ENCODE measurements around the gene FGGY.

Gene FGGY

GRCh38 chr1:59433440-59433813, 136.5 kb downstream of the FGGY start:
- no peak for TF ChIP-seq CTCF (IDR thresholded peaks at IDR 0.05; ENCODE audit: low read length, missing control alignments)
- no peak overlapping the region for H3K4me3 ChIP-seq (replicated peaks; ENCODE audit: low read depth, low read length)
- DNase-seq (ENCODE audit: low read depth): no peak

- no peak for TF ChIP-seq CTCF (IDR thresholded peaks at IDR 0.05; ENCODE audit: low read length, missing control alignments)
- no peak for DNase-seq (ENCODE audit: low read depth)
- H3K4me3 ChIP-seq (replicated peaks; ENCODE audit: low read depth, low read length): no peak overlapping the region
These were observed 137.4 kb downstream of the FGGY start for GRCh38 chr1:59434336-59434735.

GRCh38 chr1:59436637-59437036, 139.7 kb downstream of the FGGY start:
- no peak for DNase-seq (ENCODE audit: low read depth)
- no peak for TF ChIP-seq CTCF (IDR thresholded peaks at IDR 0.05; ENCODE audit: low read length, missing control alignments)
- no peak overlapping the region for H3K4me3 ChIP-seq (replicated peaks; ENCODE audit: low read depth, low read length)

- no peak for DNase-seq (ENCODE audit: low read depth)
- H3K4me3 ChIP-seq (replicated peaks; ENCODE audit: low read depth, low read length): no peak overlapping the region
- no peak for TF ChIP-seq CTCF (IDR thresholded peaks at IDR 0.05; ENCODE audit: low read length, missing control alignments)
These were observed 141.2 kb downstream of the FGGY start for GRCh38 chr1:59438058-59438560.

GRCh38 chr1:59442492-59442891, 145.6 kb downstream of the FGGY start:
- TF ChIP-seq CTCF (IDR thresholded peaks at IDR 0.05; ENCODE audit: low read length, missing control alignments): no peak
- no peak for DNase-seq (ENCODE audit: low read depth)
- no peak overlapping the region for H3K4me3 ChIP-seq (replicated peaks; ENCODE audit: low read depth, low read length)

- no peak for TF ChIP-seq CTCF (IDR thresholded peaks at IDR 0.05; ENCODE audit: low read length, missing control alignments)
- DNase-seq (ENCODE audit: low read depth): no peak
- H3K4me3 ChIP-seq (replicated peaks; ENCODE audit: low read depth, low read length): no peak overlapping the region
These were observed 146.4 kb downstream of the FGGY start for GRCh38 chr1:59443310-59443709.

- no peak overlapping the region for H3K4me3 ChIP-seq (replicated peaks; ENCODE audit: low read depth, low read length)
- no peak for DNase-seq (ENCODE audit: low read depth)
- no peak for TF ChIP-seq CTCF (IDR thresholded peaks at IDR 0.05; ENCODE audit: low read length, missing control alignments)
These were observed 147.6 kb downstream of the FGGY start for GRCh38 chr1:59444520-59444919.
